ENCODE measurements around the gene MTSS2.

The MTSS2 gene

DNA sequence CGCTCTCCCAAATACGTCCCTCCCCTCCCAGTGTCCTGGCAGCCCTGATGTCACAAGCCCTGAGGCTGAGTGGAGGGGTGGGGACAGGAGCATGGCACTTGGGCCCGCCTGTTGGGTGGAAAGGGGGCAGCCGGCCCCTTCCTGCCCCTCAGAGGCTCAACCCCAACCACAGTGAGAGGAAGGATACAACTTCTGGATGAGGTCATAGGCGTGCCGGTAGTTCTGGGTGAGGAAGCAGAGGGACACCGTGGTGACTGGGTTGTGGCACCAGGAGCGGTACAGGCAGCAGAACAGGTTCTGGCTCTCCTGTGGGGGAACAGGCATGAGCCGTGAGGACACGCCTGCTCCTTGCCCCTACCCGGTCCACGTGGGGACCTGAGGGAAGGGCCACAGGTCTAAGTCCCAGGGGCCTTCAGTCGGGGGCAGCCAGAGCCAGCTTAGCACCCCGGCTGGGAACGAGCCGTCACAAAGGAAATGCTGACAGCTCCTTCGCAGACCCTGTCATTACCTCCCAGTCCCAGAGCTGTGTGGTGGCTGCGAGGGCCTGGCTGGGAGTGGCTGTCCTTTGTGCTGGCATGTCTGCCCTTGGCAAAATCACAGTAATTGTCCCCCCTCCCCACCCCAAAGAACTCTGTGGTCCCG, 11.2 kb upstream of the MTSS2 start:
- Mint-ChIP-seq H3K27me3 (no peaks in the 10 kb centered on the region), H3K36me3 (no peaks in the 10 kb centered on the region), H3K4me3 (no peak overlapping the region), H3K4me1 (peaks cover 26% of the 10 kb centered on the region), H3K27ac (no peak overlapping the region), H3K9me3 (no peaks in the 10 kb centered on the region)

DNA sequence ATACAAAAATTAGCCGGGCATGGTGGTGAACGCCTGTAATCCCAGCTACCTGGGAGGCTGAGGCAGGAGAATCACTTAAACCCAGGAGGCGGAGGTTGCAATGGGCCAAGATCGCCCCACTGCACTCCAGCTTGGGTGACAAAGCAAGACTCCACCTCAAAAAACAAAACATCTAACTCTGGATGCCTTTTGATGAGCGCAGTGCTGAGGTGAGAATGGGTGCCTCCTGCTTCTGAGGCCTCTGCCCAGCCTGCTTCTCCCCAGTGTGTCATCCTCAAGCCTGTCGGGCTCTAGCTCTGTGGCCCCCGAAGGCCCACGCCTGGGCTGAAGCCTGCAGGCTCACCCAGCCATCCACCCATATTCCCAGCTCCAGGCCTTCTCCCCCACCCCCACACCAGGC, 10.5 kb upstream of the MTSS2 start:
- Mint-ChIP-seq H3K4me1 (peaks cover 26% of the 10 kb centered on the region), H3K4me3 (no peak overlapping the region), H3K27me3 (no peaks in the 10 kb centered on the region), H3K27ac (no peak overlapping the region), H3K36me3 (no peaks in the 10 kb centered on the region), H3K9me3 (no peaks in the 10 kb centered on the region)

DNA sequence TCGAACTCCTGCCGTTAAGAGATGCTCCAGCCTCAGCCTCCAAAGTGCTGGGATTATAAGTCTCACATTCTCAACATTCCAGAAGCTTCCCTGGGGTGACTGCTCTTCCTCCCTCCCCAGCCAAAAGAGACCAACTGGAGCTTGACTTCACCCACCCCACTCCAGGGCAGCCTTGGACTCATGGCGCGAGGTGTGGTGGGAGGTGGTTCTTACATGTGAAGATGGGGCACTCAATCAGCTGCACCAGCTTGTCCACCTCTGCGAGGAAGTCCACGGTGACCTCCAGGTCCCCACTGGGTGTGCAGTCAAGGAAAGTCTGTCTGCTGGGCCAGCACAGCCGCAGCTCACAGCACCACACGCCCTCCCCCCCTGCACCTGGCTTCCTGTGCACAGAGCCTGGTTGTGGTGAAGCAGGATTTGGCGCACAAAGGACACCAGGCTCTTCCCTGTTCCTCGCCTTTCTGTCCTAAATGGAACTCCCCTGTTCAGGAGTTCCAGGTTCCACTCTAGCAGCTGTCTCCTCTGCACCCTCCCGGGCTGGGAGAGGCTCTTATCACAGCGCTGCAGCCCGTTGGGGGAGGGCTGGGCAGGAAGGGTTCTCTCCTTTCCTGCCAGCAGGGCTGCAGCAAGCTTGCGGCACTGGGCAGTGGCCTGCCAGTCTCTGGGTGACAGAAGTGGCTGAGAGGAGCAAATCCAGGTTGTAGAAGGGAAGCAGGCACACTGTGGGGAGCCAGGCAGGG, 9.6 kb upstream of the MTSS2 start:
- no peaks in the 10 kb centered on the region for H3K36me3 Mint-ChIP-seq
- peaks cover 26% of the 10 kb centered on the region for H3K4me1 Mint-ChIP-seq
- no peaks in the 10 kb centered on the region for H3K27me3 Mint-ChIP-seq
- no peak overlapping the region for H3K27ac Mint-ChIP-seq
- no peaks in the 10 kb centered on the region for H3K9me3 Mint-ChIP-seq
- no peak overlapping the region for H3K4me3 Mint-ChIP-seq

DNA sequence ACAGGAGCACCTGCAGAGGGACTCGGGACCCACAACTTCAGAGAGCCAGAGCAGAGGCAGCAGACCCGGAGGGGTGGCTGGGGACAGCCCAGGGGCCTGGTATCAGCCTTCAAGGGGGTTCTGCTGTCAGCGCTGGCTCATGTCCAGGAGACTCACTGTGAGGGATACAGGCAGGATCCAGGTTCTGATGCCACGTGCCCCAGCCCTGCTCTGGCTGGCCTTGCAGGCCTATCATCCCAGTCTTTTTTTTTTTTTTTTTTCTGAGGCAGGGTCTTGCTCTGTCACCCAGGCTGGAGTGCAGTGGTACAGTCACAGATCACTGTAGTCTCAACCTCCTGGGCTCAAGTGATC, 9.0 kb upstream of the MTSS2 start:
- no peaks in the 10 kb centered on the region for H3K9me3 Mint-ChIP-seq
- H3K4me1 Mint-ChIP-seq, result peaks cover 26% of the 10 kb centered on the region
- H3K27ac Mint-ChIP-seq, result no peak overlapping the region
- H3K36me3 Mint-ChIP-seq, result no peaks in the 10 kb centered on the region
- H3K27me3 Mint-ChIP-seq, result no peaks in the 10 kb centered on the region
- no peak overlapping the region for H3K4me3 Mint-ChIP-seq

DNA sequence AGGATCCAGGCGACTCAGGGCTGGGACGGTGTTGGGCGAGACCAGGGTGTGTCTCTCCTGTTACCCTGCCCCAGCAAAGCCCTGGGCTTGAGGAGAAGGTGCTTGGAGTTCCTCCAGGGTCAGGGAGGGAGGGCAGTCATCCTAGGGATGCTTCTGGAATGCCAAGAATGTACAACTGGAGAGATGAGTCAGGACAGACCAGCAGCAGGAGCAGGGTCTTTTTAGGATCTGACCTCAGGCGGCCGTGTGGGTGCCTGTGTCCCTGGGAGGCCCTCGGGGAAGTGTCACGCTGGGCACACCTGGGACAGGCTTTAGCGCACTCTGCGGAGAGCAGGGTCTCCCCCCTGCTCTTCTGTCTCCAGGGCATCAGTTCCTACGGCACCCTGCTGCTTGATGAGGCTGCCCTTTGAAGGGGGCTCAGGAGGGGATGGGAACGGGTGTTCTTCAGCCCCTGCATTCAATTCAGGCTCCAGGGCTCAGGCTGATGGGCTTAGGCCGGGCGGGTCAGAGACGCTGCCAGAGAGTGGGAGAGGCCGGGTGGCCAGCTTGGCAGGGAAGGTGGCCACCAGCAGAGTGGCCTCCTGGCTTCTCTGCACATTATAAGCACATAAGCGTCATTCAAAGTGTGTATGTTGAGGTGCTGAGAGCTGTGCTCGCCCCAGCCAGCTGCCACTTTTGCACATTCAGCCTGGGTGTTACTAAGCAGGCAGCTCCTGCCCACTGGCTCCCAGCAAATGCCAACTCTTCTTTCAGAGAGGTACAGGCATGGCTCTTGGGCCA, 8.4 kb upstream of the MTSS2 start:
- Mint-ChIP-seq H3K9me3 (no peaks in the 10 kb centered on the region), H3K27me3 (no peaks in the 10 kb centered on the region), H3K4me1 (peaks cover 25% of the 10 kb centered on the region), H3K4me3 (no peak overlapping the region), H3K36me3 (no peaks in the 10 kb centered on the region), H3K27ac (no peak overlapping the region)

DNA sequence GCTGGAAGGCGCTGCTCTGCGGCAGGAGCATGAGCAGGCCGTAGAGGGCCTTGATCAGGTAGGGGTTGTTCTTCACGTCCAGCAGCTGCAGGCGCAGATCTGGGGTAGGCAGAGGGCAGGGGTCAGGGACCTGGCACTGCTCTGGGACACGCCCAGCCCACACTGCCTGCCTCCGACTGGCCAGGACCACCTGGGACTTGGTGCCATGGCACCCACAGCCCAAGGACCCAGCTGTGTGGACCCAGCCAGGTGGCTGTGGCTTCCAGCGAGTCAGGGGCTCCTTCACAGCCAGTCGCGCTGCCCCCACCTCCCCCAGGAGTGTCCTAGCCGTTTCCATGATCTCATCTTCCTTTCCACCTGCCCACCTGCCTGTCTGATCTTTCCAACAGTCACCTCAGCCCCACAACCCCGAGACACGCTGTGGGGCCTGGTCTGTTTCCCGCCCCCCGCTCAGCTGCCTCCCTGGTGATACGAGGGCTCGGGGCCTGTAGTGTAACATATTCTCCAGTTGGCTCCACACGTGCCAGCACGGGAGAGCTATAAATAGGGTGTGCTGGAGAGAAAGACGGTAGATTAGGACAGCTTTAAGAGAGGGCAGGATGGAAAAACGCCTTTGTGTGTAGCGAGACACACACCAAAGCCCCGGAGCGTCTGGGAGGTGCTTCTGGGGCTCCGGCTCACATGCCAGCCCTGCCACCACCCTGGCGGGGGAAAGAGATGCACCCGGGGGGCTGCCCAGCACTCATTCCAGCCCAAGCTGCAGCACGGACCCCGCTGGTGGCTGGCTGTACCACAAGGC, 7.2 kb upstream of the MTSS2 start:
- peak overlapping the region; percentile 31 for H3K27ac Mint-ChIP-seq

DNA sequence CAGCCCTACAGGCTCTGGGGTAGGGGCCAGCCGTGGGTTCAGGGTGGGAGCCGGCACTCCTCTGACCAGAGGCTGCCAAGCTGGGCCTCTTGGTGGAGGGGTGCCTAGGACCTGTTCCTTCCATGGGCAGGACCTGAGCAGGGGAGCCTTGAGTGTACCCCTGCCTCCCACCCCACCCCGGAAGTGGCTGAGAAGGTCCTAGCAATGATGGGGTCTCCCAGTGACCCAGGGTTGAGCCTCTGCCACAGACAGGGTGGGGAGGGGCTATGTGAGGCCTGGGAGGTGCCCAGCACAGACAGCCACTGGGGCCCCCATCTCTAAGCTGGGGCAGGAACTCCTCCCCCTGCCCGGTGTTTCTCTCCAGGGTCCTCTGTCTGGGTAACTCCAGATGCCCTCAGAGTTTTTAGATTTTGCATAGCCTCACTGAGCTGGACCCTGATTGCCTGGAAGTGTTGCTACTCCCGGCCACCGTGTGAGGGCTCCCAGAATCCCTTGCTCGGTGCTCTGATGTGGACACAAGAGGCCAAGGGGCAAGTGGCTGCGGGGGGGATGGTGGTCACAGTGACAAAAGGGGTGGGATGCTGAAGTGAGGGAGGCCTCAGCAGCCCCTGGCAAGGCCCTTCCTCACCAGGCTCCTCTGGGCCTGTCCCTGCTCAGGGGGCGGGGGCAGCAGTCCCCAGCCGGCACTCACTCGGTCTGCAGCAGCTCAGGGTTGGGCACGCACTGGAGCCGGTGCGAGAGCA, 6.4 kb upstream of the MTSS2 start:
- Mint-ChIP-seq H3K36me3 (peaks cover 1% of the 10 kb centered on the region), H3K27me3 (no peaks in the 10 kb centered on the region), H3K27ac (no peak overlapping the region), H3K4me3 (no peak overlapping the region), H3K9me3 (no peaks in the 10 kb centered on the region), H3K4me1 (peaks cover 19% of the 10 kb centered on the region)

More for the DNA sequence above, 7.2 kb upstream of the MTSS2 start:
- Mint-ChIP-seq H3K36me3 (no peaks in the 10 kb centered on the region), H3K27me3 (no peaks in the 10 kb centered on the region), H3K4me3 (no peak overlapping the region), H3K4me1 (peaks cover 22% of the 10 kb centered on the region), H3K9me3 (no peaks in the 10 kb centered on the region)

DNA sequence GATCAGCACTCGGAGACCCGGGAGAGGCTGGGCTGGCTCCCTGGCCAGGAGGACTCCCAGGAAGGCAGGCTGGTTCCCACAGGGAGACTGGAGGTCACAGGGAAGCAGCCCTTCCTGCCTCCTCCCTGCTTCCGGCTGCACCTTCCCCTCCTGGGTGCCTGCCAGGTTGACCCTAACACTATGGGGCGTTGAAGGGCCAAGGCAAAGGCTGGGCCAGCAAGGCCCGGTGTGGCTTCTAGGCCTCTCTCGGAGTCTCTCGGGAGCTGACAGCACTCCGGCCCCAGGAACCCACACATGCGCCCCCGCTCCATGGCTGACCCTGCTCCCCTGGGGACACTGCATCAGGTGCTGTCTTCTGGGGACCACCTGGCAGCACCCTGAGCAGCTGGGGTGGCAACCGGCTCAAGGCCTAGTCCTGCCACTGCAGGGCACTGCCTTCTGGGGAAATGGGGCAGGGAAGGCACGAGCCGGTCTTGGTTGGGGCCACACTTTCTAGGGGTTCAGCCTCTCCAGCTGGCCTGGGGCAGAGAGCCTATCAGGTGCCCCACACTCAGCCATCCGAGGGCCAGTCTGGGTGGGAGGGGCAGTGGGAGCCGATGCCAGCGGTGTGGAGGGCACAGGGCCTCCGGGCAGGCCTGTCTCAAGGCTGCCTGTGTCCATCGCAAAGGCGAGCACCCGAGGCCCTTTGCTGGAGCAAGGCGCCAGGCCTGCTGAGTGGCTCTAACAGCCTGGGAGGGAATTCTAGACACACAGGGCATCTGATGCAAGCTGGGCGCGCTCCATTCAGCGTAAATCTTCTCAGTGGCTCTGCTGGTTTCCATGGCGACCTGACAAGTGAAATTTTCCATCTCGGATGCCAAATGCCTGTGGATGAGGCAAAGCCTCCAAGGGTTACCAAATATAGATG, 5.6 kb upstream of the MTSS2 start:
- peaks cover 13% of the 10 kb centered on the region for H3K4me1 Mint-ChIP-seq
- H3K27me3 Mint-ChIP-seq, result no peaks in the 10 kb centered on the region
- no peaks in the 10 kb centered on the region for H3K9me3 Mint-ChIP-seq
- H3K36me3 Mint-ChIP-seq, result peaks cover 1% of the 10 kb centered on the region
- H3K27ac Mint-ChIP-seq, result no peak overlapping the region
- no peak overlapping the region for H3K4me3 Mint-ChIP-seq

DNA sequence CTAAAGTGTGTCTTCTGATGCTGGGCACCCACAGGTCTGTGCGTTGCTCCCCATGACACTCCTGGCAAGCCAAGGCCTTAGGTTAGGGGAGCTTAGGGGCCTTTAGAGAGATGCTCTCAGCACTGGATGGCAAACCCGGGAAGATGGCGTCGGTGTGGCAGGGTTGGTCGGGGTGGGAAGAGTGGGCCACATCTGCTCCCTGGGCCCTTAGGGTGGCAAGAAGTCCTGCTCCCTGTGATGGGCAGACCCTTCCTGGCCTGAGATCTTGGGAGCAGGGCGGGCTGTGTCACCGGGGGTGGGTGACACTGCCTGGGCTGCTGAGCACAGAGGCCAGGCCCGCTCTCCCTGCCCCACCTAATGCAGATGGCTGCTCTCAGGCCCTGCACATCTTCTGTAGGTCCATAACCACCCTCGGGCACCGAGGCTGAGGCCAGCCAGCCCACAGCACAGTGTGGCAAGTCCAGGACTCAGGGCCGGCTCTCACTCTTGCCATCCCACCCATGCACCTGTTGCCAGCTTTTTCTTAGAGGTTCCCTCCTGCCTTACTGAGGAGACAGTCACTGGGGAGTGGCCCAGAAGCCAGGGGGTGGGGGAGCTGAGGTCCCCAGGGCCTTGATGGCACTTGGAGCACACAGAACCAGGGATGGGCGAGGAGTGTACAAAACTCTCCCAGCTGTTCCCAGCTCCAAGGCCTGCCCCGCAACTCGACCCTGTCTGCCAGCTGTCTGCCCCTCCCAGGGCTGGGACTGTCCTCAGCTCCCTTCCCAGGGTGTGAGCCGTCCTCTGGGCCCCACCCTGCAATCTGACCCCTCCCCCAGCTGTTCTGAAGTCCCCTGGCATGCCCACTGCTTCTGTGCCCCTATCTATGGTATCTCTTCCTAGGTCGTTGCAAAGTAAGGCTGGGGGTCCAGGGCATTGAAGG, 4.4 kb upstream of the MTSS2 start:
- Mint-ChIP-seq H3K36me3 (peaks cover 1% of the 10 kb centered on the region), H3K27me3 (no peaks in the 10 kb centered on the region), H3K4me3 (no peak overlapping the region), H3K4me1 (peaks cover under 1% of the 10 kb centered on the region), H3K9me3 (no peaks in the 10 kb centered on the region), H3K27ac (no peak overlapping the region)

DNA sequence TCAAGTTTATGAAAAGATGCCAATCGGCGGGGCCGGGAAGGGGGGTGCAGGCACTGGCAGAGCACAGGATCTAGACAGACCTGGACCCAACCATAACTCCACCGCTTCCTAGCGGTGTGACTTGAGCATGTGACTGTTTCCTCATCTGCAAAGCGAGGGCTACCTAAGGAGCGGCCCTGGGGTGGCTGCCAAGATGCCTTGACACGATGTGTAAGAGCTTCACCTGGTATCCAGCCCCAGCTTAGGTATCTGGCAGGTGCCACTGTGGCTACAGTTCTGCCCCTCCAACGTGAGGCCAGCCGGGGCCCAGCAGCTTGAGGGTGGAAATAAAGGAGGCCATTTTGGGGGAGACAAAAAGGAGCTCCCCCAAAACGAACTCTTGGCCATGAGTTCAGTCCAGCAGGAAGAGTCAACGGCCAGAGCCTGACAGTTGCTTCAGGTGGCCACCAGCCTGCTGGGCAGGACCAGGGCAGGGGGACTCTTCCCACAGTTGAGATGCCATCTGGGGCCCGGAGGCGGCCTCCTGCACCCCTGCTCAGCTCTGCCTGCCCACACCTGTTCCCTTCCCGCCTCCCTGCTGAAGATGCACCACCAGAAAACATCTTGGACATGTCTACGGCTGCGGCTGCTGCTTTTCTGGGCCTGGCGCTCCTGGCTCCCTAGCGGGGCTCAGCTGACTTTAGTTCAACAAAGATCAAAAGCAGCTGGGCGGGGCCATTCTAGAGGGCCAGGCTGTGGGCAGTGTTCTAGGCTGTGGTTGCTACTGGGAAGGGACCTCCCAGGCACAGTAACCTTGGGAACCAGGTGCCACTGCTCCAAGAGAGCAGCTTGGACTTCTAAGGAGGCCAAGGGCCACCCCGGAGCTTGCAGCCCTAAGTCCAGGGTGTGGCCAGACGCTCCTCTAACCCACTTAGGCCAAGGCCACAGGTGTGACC, 3.4 kb upstream of the MTSS2 start:
- no peak overlapping the region for H3K27ac Mint-ChIP-seq
- H3K27me3 Mint-ChIP-seq, result peaks cover 1% of the 10 kb centered on the region
- H3K4me3 Mint-ChIP-seq, result no peak overlapping the region
- H3K9me3 Mint-ChIP-seq, result no peaks in the 10 kb centered on the region
- peaks cover 1% of the 10 kb centered on the region for H3K36me3 Mint-ChIP-seq
- no peaks in the 10 kb centered on the region for H3K4me1 Mint-ChIP-seq

DNA sequence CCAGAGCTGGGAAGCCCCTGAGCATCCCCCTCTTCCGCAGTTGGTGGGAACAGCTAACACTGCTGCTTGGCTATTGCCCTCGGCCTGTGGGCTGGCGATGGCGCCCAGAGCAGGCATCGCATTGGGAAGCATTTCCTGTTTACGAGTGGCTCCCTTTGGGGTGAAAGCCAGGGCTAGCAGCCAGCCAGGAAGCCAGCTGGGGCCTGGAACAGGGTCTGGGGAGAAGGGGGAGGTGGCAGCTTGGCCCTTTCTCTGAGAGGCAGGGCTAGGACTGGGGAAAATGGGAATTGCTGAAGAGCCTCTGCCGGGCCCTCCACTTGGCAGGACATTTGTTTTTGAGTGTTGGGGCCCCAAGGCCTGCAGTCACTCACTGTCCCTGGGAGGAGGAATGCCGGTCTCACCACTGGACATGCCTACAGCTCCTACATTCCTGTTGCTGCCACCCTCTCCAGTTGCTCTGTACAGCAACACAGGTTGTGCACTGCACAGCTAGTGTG, 2.4 kb upstream of the MTSS2 start:
- H3K4me3 Mint-ChIP-seq, result no peak overlapping the region
- H3K36me3 Mint-ChIP-seq, result peaks cover 1% of the 10 kb centered on the region
- H3K9me3 Mint-ChIP-seq, result no peaks in the 10 kb centered on the region
- no peaks in the 10 kb centered on the region for H3K4me1 Mint-ChIP-seq
- no peak overlapping the region for H3K27ac Mint-ChIP-seq
- peaks cover 1% of the 10 kb centered on the region for H3K27me3 Mint-ChIP-seq

DNA sequence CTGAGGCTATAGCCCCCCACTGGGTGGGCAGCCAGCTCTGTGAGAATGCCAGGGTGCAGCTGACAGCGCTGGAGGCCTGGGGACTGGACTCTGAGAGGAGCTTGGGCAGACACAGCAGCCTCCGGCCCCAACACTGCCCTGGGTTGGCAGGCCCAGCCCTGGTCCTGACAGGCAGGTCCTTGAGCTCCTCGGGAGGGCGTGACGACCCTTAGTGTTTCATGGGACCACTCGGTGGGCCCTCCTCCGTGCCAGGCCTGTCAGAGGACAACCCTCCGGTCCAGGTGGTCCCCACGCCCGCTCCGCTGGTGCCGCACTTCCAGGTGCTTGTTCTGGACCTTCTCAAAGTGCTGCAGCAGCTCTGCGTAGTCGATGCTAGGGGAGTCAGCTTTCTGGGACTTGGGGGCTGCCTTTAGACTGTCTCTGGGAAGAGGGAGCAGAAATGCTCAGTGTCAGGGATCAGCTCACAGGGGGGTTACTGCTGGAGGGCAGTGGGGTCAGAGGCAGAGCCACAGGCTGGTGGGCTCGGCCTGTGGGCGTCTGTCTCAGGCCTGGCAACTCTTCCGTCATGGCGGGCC, 1.9 kb upstream of the MTSS2 start:
- Mint-ChIP-seq H3K27ac (no peak overlapping the region), H3K27me3 (peaks cover 1% of the 10 kb centered on the region), H3K36me3 (peaks cover 1% of the 10 kb centered on the region), H3K4me3 (no peak overlapping the region), H3K4me1 (no peaks in the 10 kb centered on the region), H3K9me3 (no peaks in the 10 kb centered on the region)
